Posterior cingulate gyrus (tissue), 11 donors: ENCODE measurements around the gene ZSCAN21.

Experiments used
- DNase-seq, 10 donors: peaks; one replicate each; pipeline versions ENCODE4 v3.0.0 to v3.0.0-alpha.2; 2020 to 2021; ENCODE audit warnings: mixed read lengths in 3 of 10
- intact Hi-C: fragments of 100-400 bp; cut with DNase I; formaldehyde crosslinking; loops from one replicate; pipeline ENCODE4 v1.15.1; 2023

ZSCAN21 gene

GRCh38 chr7:100071018-100071723, 21.6 kb downstream of the ZSCAN21 start:
- intact Hi-C loops: no loop called here
- DNase-seq: no peak

GRCh38 chr7:100072462-100072861, 22.9 kb downstream of the ZSCAN21 start:
- DNase-seq: peak in 1 of 10 donors; percentile 49
- intact Hi-C loops: no loop called here

- intact Hi-C loops: no loop called here
- DNase-seq: no peak
Measured at GRCh38 chr7:100074841-100075240, 25.3 kb downstream of the ZSCAN21 start.

GRCh38 chr7:100075418-100075817, 25.8 kb downstream of the ZSCAN21 start:
- intact Hi-C loops: no loop called here
- no peak for DNase-seq

DNA sequence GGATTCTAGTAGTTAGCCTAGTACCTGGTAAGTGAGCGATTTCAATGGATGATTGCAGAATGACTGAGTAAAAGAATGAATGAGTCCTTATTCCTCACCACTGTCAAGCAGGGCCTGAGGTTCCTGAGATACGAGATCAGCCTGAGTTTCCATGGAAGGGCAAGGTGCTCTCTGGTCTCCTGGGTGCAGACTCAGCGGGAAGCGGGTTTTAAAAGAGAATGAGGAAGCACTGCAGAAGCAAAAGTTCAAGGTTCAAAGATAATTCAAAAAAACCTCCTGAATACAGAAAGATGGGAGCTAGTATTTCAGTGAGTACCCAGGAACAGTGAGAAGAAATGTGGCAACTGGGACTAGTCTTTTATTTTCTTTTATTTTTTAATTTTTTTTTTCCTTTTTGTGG, 27.6 kb downstream of the ZSCAN21 start:
- DNase-seq: no peak
- intact Hi-C loops: no loop called here

DNA sequence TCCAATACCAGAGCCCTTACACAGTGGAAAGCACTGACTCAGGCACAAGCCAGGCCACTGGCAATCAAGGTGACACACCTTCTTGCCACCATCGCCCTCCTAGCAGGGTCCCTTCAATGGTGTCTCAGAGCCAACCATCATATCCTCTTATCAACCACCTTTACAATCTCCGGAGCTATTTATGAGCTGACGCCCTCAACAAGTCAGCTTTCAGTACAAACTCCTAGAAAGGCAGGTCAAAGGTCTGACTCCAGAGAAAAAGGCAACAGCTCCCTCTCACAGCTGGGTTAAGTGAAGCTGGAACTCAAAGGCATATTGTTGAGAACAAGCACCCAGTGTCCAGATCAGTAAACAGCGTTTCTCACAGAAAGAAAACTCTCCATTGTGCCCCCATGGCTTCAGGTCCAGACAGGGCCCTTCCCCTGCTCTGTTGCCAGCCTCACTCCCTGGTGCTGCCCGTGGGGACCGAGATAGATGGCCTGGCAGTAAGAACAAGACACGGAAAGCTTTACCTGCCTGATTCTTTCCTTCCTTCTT, 29.5 kb downstream of the ZSCAN21 start:
- intact Hi-C loops: no loop called here
- DNase-seq: peak in 6 of 10 donors; percentile 23 to 93 (median 42)

GRCh38 chr7:100080907-100081534, 31.4 kb downstream of the ZSCAN21 start:
- intact Hi-C loops: no loop called here
- DNase-seq: no peak

- intact Hi-C loops: no loop called here
- DNase-seq: peak; percentile 98 to 100 (median 99)
Measured at GRCh38 chr7:100081535-100082102, 32.0 kb downstream of the ZSCAN21 start, which contains the start of gene ZNF3. Gene ZNF3 (minus strand): TSS chr7:100081723. CDS start chr7:100077357, 4,366 bp downstream.

- no peak for DNase-seq
- intact Hi-C loops: no loop called here
Measured at GRCh38 chr7:100082978-100083377, 33.4 kb downstream of the ZSCAN21 start.

GRCh38 chr7:100085515-100085914, 35.9 kb downstream of the ZSCAN21 start:
- intact Hi-C loops: no loop called here
- DNase-seq: no peak

DNA sequence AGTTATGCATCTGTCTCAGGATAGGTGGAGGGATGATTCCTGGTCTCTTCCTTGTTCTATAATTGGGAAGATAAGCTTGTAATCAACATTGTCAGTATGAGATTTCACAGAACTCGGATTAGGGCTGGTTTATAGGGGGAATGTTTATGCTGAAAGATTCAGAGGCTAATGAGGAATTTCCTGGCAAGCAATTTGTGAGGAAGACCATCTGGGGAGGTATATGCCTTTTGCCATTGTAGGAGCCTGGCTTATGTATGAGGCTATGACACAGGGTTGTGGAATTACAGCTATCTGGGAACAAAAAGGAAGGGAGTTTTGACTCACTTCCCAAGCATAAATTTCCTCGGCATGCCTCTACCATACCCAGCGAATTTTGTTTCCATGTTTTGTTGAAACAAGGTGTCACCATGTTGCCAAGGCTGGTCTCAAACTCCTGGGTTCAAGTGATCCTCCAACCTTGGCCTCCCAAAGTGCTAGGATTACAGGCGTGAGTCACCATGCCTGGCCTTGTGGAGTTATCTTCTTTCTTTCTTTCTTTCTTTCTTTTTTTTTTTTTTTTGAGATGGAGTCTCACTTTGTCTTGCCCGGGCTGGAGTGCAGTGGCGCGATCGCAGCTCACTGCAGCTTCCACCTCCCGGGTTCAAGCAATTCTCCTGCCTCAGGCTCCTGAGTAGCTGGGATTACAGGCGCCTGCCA, 37.6 kb downstream of the ZSCAN21 start:
- intact Hi-C loops: no loop called here
- DNase-seq: peak in 1 of 10 donors; percentile 14

DNA sequence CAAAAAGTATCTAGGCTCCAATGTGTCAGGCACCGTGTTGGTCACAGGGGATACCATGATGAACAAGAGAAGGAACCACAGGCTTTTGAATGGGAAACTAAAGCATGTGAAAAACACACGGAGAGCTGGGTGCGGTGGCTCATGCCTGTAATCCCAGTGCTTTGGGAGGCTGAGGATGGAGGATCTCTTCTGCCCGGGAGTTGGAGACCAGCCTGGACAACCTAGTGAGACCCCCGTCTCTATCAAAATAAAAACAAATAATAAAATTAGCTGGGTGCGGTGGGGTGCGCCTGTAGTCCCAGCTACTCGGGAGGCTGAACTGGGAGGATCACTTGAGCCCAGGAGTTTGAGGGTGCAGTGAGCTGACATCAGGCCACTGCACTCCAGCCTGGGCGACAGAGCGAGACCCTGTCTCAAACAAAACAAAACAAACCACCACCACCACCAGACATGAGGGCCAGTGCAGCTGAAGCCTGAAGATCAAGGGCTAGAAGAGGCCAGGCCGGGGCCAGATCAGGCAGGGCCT, 38.6 kb downstream of the ZSCAN21 start:
- DNase-seq: peak in 1 of 10 donors; percentile 26
- intact Hi-C loops: no loop called here

DNA sequence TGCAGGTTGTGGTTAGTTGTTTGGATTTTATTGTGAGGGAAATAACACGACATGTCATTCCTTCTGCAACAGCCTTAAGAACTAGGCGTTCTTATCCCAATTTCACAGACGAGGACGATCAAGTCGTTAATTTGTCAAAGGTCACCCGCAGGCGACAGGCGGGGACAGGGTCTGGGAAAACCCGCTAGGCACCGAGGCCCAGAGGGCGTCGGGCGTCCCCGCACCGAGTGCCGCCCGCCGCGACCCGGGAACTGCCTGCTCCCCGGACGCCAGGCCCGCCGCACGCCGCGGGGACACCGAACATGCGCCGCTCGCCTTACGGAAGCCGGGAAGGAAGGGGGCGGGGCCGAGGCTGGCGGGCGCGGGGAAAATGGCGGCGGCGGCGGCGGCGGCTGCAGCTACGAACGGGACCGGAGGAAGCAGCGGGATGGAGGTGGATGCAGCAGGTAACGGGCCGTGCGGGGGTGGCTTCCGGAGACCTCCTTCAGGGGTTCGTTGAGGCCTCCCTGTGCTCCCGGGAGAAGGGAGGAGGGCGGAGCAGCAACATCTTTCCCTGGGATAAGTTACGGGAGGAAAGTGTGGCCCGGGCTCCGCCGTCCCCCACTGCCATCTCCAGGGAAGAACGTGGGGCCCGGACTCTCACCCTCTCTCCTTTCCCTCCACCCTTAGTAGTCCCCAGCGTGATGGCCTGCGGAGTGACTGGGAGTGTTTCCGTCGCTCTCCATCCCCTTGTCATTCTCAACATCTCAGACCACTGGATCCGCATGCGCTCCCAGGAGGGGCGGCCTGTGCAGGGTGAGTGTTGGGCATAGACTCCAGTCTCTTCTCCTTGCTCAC, 39.3 kb downstream of the ZSCAN21 start, which contains the start of gene COPS6:
Gene COPS6 (plus strand): TSS at position 349 of the 837 bp plus-strand sequence. CDS start 22 bp downstream, at position 371.
- intact Hi-C loops: loop anchor here (1.0 kb wide), 1 partner anchor 11 kb away; no protein-coding TSS in a partner anchor
- peak; percentile 72 to 97 (median 81) for DNase-seq

DNA sequence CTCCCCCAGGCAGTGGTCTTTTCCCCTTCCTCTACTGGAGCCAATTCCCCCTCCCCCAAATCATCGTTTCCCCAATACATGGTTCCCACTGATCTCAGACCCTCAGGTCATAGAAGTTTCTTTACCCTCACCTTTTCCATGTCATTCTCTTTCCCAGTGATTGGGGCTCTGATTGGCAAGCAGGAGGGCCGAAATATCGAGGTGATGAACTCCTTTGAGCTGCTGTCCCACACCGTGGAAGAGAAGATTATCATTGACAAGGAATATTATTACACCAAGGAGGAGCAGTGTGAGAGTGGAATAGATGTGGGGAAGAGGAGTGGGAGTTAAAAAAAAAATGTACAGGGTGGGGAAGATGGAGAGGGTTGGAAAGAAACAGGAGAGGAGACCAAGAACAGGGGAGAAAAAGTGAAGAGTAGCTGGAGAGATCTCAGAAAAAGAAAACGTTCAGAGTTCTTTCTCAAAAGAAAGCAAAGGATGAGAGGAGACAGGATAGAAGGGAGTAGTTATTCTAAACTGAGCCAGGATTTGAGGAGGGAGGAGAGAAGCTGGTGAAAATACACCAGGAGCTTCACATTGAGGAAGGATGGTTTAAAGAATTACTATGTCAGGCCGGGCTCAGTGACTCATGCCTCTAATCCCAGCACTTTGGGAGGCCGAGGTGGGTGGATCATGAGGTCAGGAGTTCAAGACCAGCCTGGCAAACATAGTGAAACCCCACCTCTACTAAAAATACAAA, 40.1 kb downstream of the ZSCAN21 start:
- intact Hi-C loops: loop anchor here (1.0 kb wide), 1 partner anchor 11 kb away; no protein-coding TSS in a partner anchor
- DNase-seq: no peak

DNA sequence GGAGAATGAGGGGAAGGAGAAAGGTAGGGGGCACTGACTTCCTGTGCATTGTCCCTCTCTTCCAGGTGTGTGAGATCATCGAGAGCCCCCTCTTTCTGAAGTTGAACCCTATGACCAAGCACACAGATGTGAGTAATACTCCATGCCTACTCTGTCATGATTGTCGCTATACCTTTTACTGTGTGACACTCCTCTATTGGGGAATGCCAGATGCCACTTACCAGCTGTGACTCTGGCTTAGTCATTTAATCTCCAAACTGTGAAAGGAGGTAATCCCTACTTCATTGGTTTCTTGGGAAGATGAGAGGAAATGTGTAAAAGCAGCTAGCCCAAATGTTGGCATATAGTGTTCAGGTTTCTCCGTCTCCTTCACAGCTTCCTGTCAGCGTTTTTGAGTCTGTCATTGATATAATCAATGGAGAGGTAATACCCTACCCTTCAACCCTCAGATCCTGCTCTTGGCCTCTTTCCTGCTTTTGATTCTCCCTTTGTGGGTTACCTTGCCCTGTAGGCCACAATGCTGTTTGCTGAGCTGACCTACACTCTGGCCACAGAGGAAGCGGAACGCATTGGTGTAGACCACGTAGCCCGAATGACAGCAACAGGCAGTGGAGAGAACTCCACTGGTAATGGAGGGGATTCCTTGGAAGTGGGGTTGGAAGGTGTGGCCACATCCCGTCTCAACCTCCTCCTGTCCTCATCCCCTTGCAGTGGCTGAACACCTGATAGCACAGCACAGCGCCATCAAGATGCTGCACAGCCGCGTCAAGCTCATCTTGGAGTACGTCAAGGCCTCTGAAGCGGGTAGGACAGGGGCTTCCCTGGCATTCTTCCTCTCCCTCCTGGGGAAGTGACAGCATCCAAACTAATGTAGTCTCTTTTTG, 41.2 kb downstream of the ZSCAN21 start:
- peak in 1 of 10 donors; percentile 44 for DNase-seq
- intact Hi-C loops: no loop called here

- intact Hi-C loops: no loop called here
- DNase-seq: peak in 1 of 10 donors; percentile 74
Measured at GRCh38 chr7:100091411-100092181, 42.0 kb downstream of the ZSCAN21 start.

DNA sequence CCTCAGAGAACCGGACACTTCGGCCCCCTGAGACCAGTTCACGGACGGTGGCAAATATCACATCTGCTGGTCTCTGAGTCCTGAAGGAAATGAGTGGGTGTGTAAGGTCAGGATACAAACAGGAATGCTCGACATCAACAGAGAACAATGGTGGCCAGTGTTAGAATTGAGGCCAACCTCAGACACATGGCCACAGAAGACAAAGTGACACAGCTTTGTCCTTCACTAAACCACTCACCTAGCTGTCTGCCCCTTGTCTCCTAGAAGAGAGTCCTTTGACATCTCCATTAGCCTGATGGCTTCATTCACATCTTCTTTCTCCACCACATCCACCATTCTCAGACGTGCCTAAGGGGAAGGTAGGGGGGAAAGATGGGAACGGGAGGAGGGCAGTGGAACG, 43.5 kb downstream of the ZSCAN21 start:
- intact Hi-C loops: no loop called here
- DNase-seq: no peak
